K562 (cell line): Measurements from ENCODE around the gene KLHL28. TPM values are rescaled to one million over a fixed set of nuclear protein-coding genes. Genes with fewer than 3 reads are reported as not detected.

Source experiments
- BRD9 ChIP-seq: fragments of 450-650 bp; IDR thresholded peaks from 2 replicates; pipeline ENCODE4 v1.6.1; 2018; ENCODE audit warnings: low read depth; ENCODE audit not compliant: partially characterized antibody
- CEBPG ChIP-seq, 3 experiments: fragments of 200-800 bp in 1 of 3; sonication (Bioruptor generic) in 1 of 3; sonication (generic) in 1 of 3; formaldehyde crosslinking in 1 of 3; IDR thresholded peaks in 2 of 3; conservative IDR thresholded peaks in 1 of 3; 2 replicates each; pipeline versions ENCODE4 v1.6.1 to v1.8.0; 2016 to 2022; ENCODE audit warnings: missing compliant biosample characterization in 2 of 3, missing genetic modification characterization in 2 of 3, mild to moderate bottlenecking in 1 of 3, missing genetic modification reagents in 1 of 3
- COPS2 ChIP-seq: fragments of 450-650 bp; conservative IDR thresholded peaks from 2 replicates; pipeline ENCODE4 v1.6.1; 2016; ENCODE audit warnings: mild to moderate bottlenecking, moderate library complexity
- E2F1 ChIP-seq: sonication (generic); formaldehyde crosslinking; IDR thresholded peaks from 2 replicates; pipeline ENCODE4 v1.8.1; 2023; ENCODE audit warnings: mild to moderate bottlenecking, missing genetic modification reagents, moderate library complexity
- ETV5 ChIP-seq: sonication (generic); formaldehyde crosslinking; IDR thresholded peaks from 2 replicates; pipeline ENCODE4 v1.4.0; 2020; ENCODE audit warnings: low read depth, mild to moderate bottlenecking, missing genetic modification reagents
- FOXA3 ChIP-seq, 2 experiments: fragments of 450-650 bp in 1 of 2; sonication (generic) in 1 of 2; formaldehyde crosslinking; IDR thresholded peaks in 1 of 2; conservative IDR thresholded peaks in 1 of 2; 2 replicates each; pipeline versions ENCODE4 v1.4.0 to v1.8.0; 2020 to 2022; ENCODE audit warnings: mild to moderate bottlenecking in 2 of 2, missing genetic modification reagents in 1 of 2
- MNT ChIP-seq, 2 experiments: fragments of 450-650 bp; conservative IDR thresholded peaks; 2 replicates each; pipeline ENCODE4 v1.6.1; 2017; ENCODE audit warnings: mild to moderate bottlenecking in 2 of 2, moderate library complexity in 2 of 2
- NFE2L1 ChIP-seq: fragments of 450-650 bp; IDR thresholded peaks from 2 replicates; pipeline ENCODE4 v1.6.1; 2016; ENCODE audit warnings: missing genetic modification characterization, low read depth, mild to moderate bottlenecking, missing compliant biosample characterization, moderate library complexity, borderline replicate concordance
- NKRF ChIP-seq: fragments of 450-650 bp; IDR thresholded peaks from 2 replicates; pipeline ENCODE4 v1.6.1; 2016; ENCODE audit warnings: borderline replicate concordance
- NR2C2 ChIP-seq, 2 experiments: fragments of 200-800 bp in 1 of 2; sonication (Bioruptor generic) in 1 of 2; sonication (generic) in 1 of 2; formaldehyde crosslinking in 1 of 2; IDR thresholded peaks; 2 replicates each; pipeline versions ENCODE4 v1.6.1 to v1.8.0; 2016 to 2022; ENCODE audit warnings: mild to moderate bottlenecking in 1 of 2, missing compliant biosample characterization in 1 of 2, missing genetic modification characterization in 1 of 2, missing genetic modification reagents in 1 of 2
- PURB ChIP-seq: sonication (generic); formaldehyde crosslinking; IDR thresholded peaks from 2 replicates; pipeline ENCODE4 v1.9.0; 2021; ENCODE audit warnings: low read depth, mild to moderate bottlenecking, missing genetic modification reagents
- RBFOX2 ChIP-seq: fragments of 200-400 bp; formaldehyde crosslinking; IDR thresholded peaks from 2 replicates; pipeline ENCODE4 v1.6.1; 2017; ENCODE audit warnings: low read depth, mild to moderate bottlenecking, low read length, moderate library complexity
- RBM25 ChIP-seq: fragments of 200-400 bp; formaldehyde crosslinking; IDR thresholded peaks from 2 replicates; pipeline ENCODE4 v1.6.1; 2018; ENCODE audit warnings: low read length, low read depth, moderate library complexity; ENCODE audit not compliant: severe bottlenecking
- RFX7 ChIP-seq: fragments of 250-450 bp; sonication (Bioruptor Pico); IDR thresholded peaks from 2 replicates; pipeline ENCODE4 v1.5.1; 2021; ENCODE audit warnings: mild to moderate bottlenecking
- ZBTB8A ChIP-seq: fragments of 450-650 bp; IDR thresholded peaks from 2 replicates; pipeline ENCODE4 v1.6.1; 2018; ENCODE audit warnings: mild to moderate bottlenecking, moderate library complexity; ENCODE audit not compliant: partially characterized antibody
- ZC3H4 ChIP-seq: sonication (generic); formaldehyde crosslinking; IDR thresholded peaks from 2 replicates; pipeline ENCODE4 v1.9.0; 2021; ENCODE audit warnings: missing genetic modification reagents, borderline replicate concordance
- ZNF668 ChIP-seq: fragments of 250-450 bp; sonication (Bioruptor Pico); IDR thresholded peaks from 2 replicates; pipeline ENCODE4 v1.8.0; 2022; ENCODE audit warnings: mild to moderate bottlenecking, inconsistent platforms
- ZNF699 ChIP-seq: fragments of 250-450 bp; sonication (Bioruptor Pico); IDR thresholded peaks from 2 replicates; pipeline ENCODE4 v1.8.0; 2021; ENCODE audit warnings: mild to moderate bottlenecking, moderate library complexity; ENCODE audit not compliant: insufficient replicate concordance
- polyA plus RNA-seq, 8 experiments: library from polyadenylated mRNA; depleted of rRNA in 4 of 8; stranded (reverse) in 5 of 8; unstranded in 3 of 8; fragments of >200 nt; fragmentation: Nextera tagmentation in 2 of 8; fragmentation: Illumina TruSeq in 1 of 8; extraction: Ambion mirVana in 2 of 8; extraction: Trizol in 1 of 8; gene quantifications; 2 replicates each; pipeline versions ENCODE4 v1.2.1 to v1.2.3, GENCODE V29; 2011 to 2014; ENCODE audit warnings: inconsistent platforms in 1 of 8, missing spikeins in 1 of 8
- total RNA-seq, 7 experiments: library from RNA; depleted of rRNA in 6 of 7; stranded (reverse); fragments of >200 nt in 6 of 7; fragmentation: Illumina TruSeq in 2 of 7; extraction: Trizol in 2 of 7; gene quantifications; 2 replicates each; pipeline versions ENCODE4 v1.2.1 to v1.2.3, GENCODE V29; 2011 to 2021; ENCODE audit warnings: low replicate concordance in 1 of 7
- TF ChIP-seq, protein P1 (sequence below), 2 experiments: IDR thresholded peaks; 2 replicates each; pipeline ENCODE4 v1.6.1; 2011; ENCODE audit warnings: borderline replicate concordance in 1 of 2, control low read depth in 1 of 2, low read depth in 1 of 2, low read length in 1 of 2, mild to moderate bottlenecking in 1 of 2, mixed read lengths in 1 of 2, moderate library complexity in 1 of 2; ENCODE audit not compliant: insufficient read depth in 1 of 2, insufficient read length in 1 of 2, poor library complexity in 1 of 2, severe bottlenecking in 1 of 2; ENCODE audit errors: extremely low read depth in 1 of 2

Gene KLHL28
- total and polyA plus RNA-seq, 9 of the 15 experiments (the other 6 are each of a cell fraction or from before 2014, with no cell fraction given) = 1.1 to 7.5 (median 4.7) TPM

GRCh38 chr14:44962334-44963043 is 742 bp upstream of the KLHL28 start (continued):
- TF ChIP-seq ETV5 (CRISPR knock-in tag) (no peak), RBM25 (no peak), CEBPG (CRISPR knock-in tag; IDR thresholded peaks at IDR 0.05) (no peak), CEBPG (tag; conservative IDR thresholded peaks at IDR 0.05 in 1 of 2, IDR thresholded peaks at IDR 0.05 in 1 of 2) (no peak), NR2C2 (CRISPR knock-in tag; IDR thresholded peaks at IDR 0.05) (no peak), NR2C2 (tag; IDR thresholded peaks at IDR 0.05) (peak; percentile 98), RFX7 (no peak), MNT (conservative IDR thresholded peaks at IDR 0.05) (peak; percentile 43 to 57; a peak in 3 of 4 replicates), RBFOX2 (peak; percentile 40), NFE2L1 (no peak), ZNF699 (CRISPR knock-in tag) (no peak), NKRF (peak; percentile 73; the same call in 1 of the 2 replicates), ZNF668 (CRISPR knock-in tag) (no peak), E2F1 (CRISPR knock-in tag) (no peak), COPS2 (no peak), ZBTB8A (no peak), BRD9 (no peak), FOXA3 (CRISPR knock-in tag; conservative IDR thresholded peaks at IDR 0.05 in 1 of 2, IDR thresholded peaks at IDR 0.05 in 1 of 2) (no peak), PURB (no peak), ZC3H4 (CRISPR knock-in tag) (no peak)
- TF ChIP-seq, protein P1, sequence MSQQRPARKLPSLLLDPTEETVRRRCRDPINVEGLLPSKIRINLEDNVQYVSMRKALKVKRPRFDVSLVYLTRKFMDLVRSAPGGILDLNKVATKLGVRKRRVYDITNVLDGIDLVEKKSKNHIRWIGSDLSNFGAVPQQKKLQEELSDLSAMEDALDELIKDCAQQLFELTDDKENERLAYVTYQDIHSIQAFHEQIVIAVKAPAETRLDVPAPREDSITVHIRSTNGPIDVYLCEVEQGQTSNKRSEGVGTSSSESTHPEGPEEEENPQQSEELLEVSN (IDR thresholded peaks at IDR 0.05; ENCODE audit: borderline replicate concordance in 1 of 2, extremely low read depth in 1 of 2, insufficient read depth in 1 of 2, insufficient read length in 1 of 2, low read depth in 1 of 2, low read length in 1 of 2, poor library complexity in 1 of 2, severe bottlenecking in 1 of 2) = peak in 1 of 2 experiments; percentile 74
